ENCODE data around the gene VSNL1.

GRCh38 chr2:17616405-17616804 is 75.9 kb downstream of the VSNL1 start:
- TF ChIP-seq, protein P1, sequence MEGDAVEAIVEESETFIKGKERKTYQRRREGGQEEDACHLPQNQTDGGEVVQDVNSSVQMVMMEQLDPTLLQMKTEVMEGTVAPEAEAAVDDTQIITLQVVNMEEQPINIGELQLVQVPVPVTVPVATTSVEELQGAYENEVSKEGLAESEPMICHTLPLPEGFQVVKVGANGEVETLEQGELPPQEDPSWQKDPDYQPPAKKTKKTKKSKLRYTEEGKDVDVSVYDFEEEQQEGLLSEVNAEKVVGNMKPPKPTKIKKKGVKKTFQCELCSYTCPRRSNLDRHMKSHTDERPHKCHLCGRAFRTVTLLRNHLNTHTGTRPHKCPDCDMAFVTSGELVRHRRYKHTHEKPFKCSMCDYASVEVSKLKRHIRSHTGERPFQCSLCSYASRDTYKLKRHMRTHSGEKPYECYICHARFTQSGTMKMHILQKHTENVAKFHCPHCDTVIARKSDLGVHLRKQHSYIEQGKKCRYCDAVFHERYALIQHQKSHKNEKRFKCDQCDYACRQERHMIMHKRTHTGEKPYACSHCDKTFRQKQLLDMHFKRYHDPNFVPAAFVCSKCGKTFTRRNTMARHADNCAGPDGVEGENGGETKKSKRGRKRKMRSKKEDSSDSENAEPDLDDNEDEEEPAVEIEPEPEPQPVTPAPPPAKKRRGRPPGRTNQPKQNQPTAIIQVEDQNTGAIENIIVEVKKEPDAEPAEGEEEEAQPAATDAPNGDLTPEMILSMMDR (conservative IDR thresholded peaks at IDR 0.05 in 1 of 2, IDR thresholded peaks at IDR 0.05 in 1 of 2; ENCODE audit: low read depth in 1 of 2, low read length in 2 of 2), result no peak
- TF ChIP-seq EZH2 (IDR thresholded peaks at IDR 0.05; ENCODE audit: low read length, missing control alignments), result no peak

Measured in fibroblast of lung (primary cell).